Measurements from ENCODE around the gene PCDHA2.
"Not testable (repeated sequence)": the region's sequence is repeated elsewhere in the genome, so short reads cannot be mapped to it uniquely, and the experiment has no call there.

Gene PCDHA2

DNA sequence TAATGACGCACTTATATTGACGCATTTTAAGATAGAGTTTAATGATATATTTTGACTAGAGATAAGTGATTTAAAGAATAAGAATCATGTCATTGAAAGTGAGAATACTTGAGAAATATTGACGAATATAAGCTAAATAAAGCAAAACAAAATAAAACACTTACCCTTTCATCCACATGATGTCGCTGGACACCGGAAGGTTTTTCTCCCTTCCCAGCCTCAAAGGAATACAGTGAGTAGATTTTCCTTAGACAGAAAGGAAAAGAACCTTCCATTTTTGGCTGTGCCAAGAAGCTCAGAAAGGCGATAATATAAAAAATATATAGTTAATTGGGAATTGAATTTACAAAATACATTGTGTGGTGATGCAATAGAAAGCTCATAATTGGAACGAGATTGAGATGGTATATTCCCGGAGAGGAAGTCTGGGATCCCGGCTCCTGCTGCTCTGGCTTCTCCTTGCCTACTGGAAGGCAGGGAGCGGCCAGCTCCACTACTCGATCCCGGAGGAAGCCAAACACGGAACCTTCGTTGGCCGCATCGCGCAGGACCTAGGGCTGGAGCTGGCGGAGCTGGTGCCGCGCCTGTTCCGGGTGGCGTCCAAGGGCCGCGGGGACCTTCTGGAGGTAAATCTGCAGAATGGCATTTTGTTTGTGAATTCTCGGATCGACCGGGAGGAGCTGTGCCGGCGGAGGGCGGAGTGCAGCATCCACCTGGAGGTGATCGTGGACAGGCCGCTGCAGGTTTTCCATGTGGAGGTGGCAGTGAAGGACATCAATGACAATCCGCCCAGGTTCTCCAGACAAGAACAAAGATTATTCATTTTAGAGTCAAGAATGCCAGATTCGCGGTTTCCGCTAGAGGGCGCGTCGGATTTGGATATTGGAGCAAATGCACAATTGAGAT lies 27.0 kb downstream of the PCDHA2 start, which contains the start of gene PCDHA5:
Gene PCDHA5 (plus strand): TSS at position 239 of the 906 bp plus-strand sequence.
- peak; percentile 39 for DNase-seq

DNA sequence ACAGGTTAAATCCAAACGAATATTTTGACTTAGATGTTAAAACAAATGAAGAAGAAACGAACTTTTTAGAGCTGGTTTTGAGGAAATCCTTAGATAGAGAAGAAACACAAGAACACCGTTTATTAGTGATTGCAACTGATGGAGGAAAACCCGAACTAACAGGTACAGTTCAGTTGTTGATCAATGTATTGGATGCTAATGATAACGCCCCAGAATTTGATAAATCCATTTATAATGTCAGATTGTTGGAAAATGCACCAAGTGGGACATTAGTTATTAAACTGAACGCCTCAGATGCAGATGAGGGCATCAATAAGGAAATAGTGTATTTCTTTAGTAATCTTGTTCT lies 27.6 kb downstream of the PCDHA2 start:
- DNase-seq: no peak

DNA sequence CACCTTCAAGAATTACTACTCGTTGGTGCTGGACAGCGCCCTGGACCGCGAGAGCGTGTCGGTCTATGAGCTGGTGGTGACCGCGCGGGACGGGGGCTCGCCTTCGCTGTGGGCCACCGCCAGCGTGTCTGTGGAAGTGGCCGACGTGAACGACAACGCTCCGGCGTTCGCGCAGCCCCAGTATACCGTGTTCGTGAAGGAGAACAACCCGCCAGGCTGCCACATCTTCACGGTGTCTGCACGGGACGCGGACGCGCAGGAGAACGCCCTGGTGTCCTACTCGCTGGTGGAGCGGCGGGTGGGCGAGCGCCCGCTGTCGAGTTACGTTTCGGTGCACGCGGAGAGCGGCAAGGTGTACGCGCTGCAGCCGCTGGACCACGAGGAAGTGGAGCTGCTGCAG lies 28.3 kb downstream of the PCDHA2 start:
- not testable (repeated sequence) for DNase-seq

DNA sequence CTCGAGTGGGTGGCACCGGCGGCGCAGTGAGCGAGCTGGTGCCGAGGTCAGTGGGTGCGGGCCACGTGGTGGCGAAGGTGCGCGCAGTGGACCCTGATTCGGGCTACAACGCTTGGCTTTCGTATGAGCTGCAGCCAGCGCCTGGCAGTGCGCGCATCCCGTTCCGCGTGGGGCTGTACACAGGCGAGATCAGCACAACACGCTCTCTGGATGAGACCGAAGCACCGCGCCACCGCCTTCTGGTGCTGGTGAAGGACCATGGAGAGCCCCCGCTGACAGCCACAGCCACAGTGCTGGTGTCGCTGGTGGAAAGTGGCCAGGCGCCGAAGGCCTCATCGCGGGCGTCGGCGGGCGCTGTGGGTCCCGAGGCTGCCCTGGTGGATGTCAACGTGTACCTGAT lies 28.8 kb downstream of the PCDHA2 start:
- no peak for DNase-seq

DNA sequence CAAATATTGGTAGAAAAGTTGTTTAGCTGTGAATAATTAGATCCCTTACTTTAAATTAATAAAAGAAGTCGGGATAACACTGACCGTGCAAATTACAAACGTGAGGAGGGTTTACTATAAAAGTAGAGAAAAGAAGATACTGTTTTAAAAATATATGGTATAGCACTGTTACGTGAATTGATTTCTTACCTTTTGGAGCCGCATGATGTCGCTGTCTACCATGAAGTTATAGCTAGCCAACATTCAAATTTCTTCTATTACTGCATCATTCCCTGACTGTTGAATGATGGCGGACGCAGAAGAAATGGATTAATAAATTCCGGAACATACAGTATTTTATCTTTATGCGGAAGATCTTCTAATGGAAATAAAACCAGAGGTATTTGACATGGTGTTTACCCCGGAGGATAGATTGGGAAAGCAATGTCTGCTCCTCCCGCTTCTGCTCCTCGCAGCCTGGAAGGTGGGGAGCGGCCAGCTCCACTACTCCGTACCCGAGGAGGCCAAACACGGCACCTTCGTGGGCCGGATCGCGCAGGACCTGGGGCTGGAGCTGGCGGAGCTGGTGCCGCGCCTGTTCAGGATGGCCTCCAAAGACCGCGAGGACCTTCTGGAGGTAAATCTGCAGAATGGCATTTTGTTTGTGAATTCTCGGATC lies 33.2 kb downstream of the PCDHA2 start, which contains the start of gene PCDHA6:
Gene PCDHA6 (plus strand): TSS at position 257 of the 658 bp plus-strand sequence. CDS start 132 bp downstream, at position 389.
- no peak for DNase-seq

DNA sequence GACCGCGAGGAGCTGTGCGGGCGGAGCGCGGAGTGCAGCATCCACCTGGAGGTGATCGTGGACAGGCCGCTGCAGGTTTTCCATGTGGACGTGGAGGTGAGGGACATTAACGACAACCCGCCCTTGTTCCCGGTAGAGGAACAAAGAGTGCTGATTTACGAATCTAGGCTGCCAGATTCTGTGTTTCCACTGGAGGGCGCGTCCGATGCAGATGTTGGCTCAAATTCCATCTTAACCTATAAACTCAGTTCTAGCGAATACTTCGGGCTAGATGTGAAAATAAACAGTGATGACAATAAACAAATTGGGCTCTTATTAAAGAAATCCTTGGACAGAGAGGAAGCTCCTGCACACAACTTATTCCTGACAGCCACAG lies 33.7 kb downstream of the PCDHA2 start:
- no peak for DNase-seq

DNA sequence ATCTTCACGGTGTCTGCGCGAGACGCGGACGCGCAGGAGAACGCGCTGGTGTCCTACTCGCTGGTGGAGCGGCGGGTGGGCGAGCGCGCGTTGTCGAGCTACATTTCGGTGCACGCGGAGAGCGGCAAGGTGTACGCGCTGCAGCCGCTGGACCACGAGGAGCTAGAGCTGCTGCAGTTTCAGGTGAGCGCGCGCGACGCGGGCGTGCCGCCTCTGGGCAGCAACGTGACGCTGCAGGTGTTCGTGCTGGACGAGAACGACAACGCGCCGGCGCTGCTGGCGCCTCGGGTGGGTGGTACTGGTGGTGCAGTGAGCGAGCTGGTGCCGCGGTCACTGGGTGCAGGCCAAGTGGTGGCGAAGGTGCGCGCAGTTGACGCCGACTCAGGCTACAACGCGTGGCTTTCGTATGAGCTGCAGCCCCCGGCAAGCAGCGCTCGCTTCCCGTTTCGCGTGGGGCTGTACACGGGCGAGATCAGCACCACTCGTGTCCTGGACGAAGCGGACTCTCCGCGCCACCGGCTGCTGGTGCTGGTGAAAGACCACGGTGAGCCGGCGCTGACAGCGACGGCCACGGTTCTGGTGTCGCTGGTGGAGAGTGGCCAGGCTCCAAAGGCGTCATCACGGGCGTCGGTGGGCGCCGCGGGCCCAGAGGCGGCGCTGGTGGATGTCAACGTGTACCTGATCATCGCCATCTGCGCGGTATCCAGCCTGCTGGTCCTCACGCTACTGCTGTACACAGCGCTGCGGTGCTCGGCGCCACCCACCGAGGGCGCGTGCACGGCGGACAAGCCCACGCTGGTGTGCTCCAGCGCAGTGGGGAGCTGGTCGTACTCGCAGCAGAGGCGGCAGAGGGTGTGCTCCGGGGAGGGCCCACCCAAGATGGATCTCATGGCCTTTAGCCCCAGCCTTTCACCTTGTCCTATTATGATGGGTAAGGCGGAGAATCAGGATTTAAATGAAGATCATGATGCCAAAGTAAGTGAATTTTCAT lies 35.2 kb downstream of the PCDHA2 start:
- not testable (repeated sequence) for DNase-seq

DNA sequence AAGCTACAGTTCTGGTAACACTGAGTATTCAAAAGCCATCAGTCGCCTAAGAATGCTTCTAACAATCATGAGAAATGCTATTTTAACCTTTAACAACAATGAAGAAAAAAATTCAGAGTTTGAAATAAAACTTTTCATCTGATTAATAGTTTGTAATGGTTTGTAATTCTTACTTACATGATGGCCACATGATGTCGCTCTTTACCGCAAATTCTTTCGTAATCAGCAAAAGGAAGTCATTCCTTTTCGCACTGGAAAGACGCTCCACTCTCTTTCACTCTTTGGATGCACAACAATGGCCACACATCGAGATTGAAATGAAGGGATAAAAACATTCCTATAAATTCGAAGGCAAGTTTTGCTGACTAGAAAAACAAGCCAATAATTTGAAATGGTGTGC lies 39.3 kb downstream of the PCDHA2 start, which contains the start of gene PCDHA7:
Gene PCDHA7 (plus strand): TSS at position 277 of the 400 bp plus-strand sequence. CDS start 115 bp downstream, at position 392.
- no peak for DNase-seq

DNA sequence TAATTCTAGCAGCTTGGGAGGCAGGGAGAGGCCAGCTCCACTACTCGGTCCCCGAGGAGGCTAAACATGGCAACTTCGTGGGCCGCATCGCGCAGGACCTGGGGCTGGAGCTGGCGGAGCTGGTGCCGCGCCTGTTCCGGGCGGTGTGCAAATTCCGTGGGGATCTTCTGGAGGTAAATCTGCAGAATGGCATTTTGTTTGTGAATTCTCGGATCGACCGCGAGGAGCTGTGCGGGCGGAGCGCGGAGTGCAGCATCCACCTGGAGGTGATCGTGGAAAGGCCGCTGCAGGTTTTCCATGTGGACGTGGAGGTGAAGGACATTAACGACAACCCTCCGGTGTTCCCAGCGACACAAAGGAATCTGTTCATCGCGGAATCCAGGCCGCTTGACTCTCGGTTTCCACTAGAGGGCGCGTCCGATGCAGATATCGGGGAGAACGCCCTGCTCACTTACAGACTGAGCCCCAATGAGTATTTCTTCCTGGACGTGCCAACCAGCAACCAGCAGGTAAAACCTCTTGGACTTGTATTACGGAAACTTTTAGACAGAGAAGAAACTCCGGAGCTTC lies 39.9 kb downstream of the PCDHA2 start:
- not testable (repeated sequence) for DNase-seq

DNA sequence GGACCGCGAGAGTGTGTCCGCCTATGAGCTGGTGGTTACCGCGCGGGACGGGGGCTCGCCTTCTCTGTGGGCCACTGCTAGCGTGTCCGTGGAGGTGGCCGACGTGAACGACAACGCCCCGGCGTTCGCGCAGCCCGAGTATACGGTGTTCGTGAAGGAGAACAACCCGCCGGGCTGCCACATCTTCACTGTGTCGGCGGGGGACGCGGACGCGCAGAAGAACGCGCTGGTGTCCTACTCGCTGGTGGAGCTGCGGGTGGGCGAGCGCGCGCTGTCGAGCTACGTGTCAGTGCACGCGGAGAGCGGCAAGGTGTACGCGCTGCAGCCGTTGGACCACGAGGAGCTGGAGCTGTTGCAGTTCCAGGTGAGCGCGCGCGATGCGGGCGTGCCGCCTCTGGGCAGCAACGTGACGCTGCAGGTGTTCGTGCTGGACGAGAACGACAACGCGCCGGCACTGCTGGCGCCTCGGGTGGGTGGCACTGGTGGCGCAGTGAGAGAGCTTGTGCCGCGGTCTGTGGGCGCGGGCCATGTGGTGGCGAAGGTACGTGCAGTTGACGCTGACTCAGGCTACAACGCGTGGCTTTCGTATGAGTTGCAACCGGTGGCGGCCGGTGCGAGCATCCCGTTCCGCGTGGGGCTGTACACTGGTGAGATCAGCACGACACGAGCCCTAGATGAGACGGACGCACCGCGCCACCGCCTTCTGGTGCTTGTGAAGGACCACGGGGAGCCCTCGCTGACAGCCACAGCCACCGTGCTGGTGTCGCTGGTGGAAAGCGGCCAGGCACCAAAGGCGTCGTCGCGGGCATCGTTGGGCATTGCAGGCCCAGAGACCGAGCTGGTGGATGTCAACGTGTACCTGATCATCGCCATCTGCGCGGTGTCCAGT lies 41.2 kb downstream of the PCDHA2 start:
- no peak for DNase-seq

DNA sequence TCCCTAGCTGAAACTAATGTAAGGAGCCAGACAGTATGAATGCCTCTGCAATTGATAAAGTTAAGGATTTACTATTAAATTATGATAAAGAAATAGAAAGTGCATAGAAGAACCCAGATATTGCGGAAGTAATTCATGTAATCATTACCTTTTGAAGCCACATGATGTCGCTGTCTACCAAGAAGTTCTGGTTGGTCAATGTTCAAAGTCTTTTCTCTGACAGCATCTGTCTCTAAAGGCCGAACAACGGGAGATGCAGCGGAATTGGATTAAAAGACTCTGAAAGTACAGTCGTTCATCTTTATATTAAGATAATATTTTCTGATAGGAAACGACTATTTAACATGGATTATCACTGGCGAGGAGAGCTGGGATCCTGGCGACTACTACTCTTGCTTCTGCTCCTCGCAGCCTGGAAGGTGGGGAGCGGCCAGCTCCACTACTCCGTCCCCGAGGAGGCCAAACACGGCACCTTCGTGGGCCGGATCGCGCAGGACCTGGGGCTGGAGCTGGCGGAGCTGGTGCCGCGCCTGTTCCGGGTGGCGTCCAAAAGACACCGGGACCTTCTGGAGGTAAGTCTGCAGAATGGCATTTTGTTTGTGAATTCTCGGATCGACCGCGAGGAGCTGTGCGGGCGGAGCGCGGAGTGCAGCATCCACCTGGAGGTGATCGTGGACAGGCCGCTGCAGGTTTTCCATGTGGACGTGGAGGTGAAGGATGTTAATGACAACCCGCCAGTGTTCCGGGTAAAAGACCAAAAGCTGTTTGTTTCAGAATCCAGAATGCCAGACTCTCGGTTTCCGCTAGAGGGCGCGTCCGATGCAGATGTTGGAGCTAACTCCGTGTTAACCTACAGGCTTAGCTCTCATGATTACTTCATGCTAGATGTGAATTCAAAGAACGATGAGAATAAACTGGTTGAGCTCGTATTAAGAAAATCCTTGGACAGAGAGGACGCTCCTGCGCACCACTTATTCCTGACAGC lies 46.6 kb downstream of the PCDHA2 start, which contains the start of gene PCDHA8:
Gene PCDHA8 (plus strand): TSS at position 210 of the 985 bp plus-strand sequence. CDS start 135 bp downstream, at position 345.
- DNase-seq: peak; percentile 6

DNA sequence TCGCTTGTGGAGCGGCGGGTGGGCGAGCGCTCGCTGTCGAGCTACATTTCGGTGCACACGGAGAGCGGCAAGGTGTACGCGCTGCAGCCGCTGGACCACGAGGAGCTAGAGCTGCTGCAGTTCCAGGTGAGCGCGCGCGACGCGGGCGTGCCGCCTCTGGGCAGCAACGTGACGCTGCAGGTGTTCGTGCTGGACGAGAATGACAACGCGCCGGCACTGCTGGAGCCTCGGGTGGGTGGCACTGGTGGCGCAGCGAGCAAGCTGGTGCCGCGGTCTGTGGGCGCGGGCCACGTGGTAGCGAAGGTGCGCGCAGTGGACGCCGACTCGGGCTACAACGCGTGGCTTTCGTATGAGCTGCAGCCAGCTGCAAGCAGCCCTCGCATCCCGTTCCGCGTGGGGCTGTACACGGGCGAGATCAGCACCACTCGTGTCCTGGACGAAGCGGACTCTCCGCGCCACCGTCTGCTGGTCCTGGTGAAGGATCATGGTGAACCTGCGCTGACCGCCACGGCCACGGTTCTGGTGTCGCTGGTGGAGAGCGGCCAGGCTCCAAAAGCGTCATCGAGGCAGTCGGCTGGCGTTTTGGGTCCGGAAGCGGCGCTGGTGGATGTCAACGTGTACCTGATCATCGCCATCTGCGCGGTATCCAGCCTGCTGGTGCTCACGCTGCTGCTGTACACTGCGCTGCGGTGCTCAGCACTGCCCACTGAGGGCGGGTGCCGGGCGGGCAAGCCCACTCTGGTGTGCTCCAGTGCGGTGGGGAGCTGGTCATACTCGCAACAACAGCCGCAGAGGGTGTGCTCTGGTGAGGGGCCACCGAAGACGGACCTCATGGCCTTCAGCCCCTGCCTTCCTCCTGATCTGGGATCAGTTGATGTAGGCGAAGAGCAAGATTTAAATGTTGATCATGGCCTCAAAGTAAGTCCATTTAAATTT lies 48.4 kb downstream of the PCDHA2 start:
- DNase-seq: no peak
